Keratinocyte (primary cell): ENCODE measurements around the gene ZBED4. TPM values are rescaled to one million over a fixed set of nuclear protein-coding genes. Genes with fewer than 3 reads are reported as not detected.

ENCODE experiments used
- DNase-seq: peaks from one replicate; pipeline ENCODE4 v3.0.0-alpha.2; 2011; ENCODE audit warnings: low read depth, missing footprints, low spot score
- FAIRE-seq: peaks from 2 replicates; lab custom pipeline; 2011; peaks lifted over from hg19 to GRCh38; lab: Jason Lieb, UNC
- H2AFZ ChIP-seq: 2 replicates; pipeline ENCODE4 v1.6.0; 2012; ENCODE audit warnings: low read length, control low read depth, inconsistent platforms; ENCODE audit not compliant: control insufficient read depth
- H3K27ac ChIP-seq: 2 replicates; pipeline ENCODE4 v1.5.1; 2011; ENCODE audit warnings: low read length; ENCODE audit not compliant: control insufficient read depth, insufficient read depth
- H3K27me3 ChIP-seq: 3 replicates; pipeline ENCODE4 v1.6.0; 2011; ENCODE audit warnings: low read length; ENCODE audit not compliant: control insufficient read depth, insufficient read depth; ENCODE audit errors: extremely low read depth
- H3K36me3 ChIP-seq, 2 experiments: 2 replicates in 1 of 2; 3 replicates in 1 of 2; pipeline ENCODE4 v1.5.1; 2011; ENCODE audit warnings: low read length in 2 of 2, mild to moderate bottlenecking in 1 of 2; ENCODE audit not compliant: control insufficient read depth in 2 of 2, insufficient read depth in 2 of 2; ENCODE audit errors: extremely low read depth in 1 of 2
- H3K4me1 ChIP-seq: 3 replicates; pipeline ENCODE4 v1.5.1; 2011; ENCODE audit warnings: low read length; ENCODE audit not compliant: control insufficient read depth, insufficient read depth; ENCODE audit errors: extremely low read depth
- H3K4me2 ChIP-seq: 3 replicates; pipeline ENCODE4 v1.6.0; 2011; ENCODE audit warnings: low read depth, low read length; ENCODE audit not compliant: control insufficient read depth, insufficient read depth; ENCODE audit errors: extremely low read depth
- H3K4me3 ChIP-seq, 3 experiments: fragments of 200-600 bp in 1 of 3; sonication (generic) in 1 of 3; 2 replicates in 2 of 3; 3 replicates in 1 of 3; pipeline ENCODE4 v1.5.1; 2011 to 2016; ENCODE audit warnings: low read length in 3 of 3, mild to moderate bottlenecking in 3 of 3, control low read depth in 2 of 3, inconsistent platforms in 1 of 3, low read depth in 1 of 3, mixed read lengths in 1 of 3, mixed run types in 1 of 3, moderate library complexity in 1 of 3; ENCODE audit not compliant: control insufficient read depth in 2 of 3, insufficient read depth in 2 of 3; ENCODE audit errors: extremely low read depth in 1 of 3
- H3K79me2 ChIP-seq: 2 replicates; pipeline ENCODE4 v1.6.0; 2012; ENCODE audit warnings: low read length; ENCODE audit not compliant: control insufficient read depth, insufficient read depth
- H3K9ac ChIP-seq: 3 replicates; pipeline ENCODE4 v1.6.0; 2011; ENCODE audit warnings: low read length; ENCODE audit not compliant: control insufficient read depth, insufficient read depth; ENCODE audit errors: extremely low read depth
- H3K9me1 ChIP-seq: 3 replicates; pipeline ENCODE4 v1.6.0; 2011; ENCODE audit warnings: low read length; ENCODE audit not compliant: control insufficient read depth, insufficient read depth; ENCODE audit errors: extremely low read depth
- H3K9me3 ChIP-seq: 2 replicates; pipeline ENCODE4 v1.5.1; 2012; ENCODE audit warnings: low read depth, low read length; ENCODE audit not compliant: control insufficient read depth
- H4K20me1 ChIP-seq: 3 replicates; pipeline ENCODE4 v1.6.0; 2011; ENCODE audit warnings: low read length; ENCODE audit not compliant: control insufficient read depth, insufficient read depth; ENCODE audit errors: extremely low read depth
- CTCF ChIP-seq, 3 experiments: IDR thresholded peaks in 1 of 3; conservative IDR thresholded peaks in 1 of 3; optimal IDR thresholded peaks in 1 of 3; 2 replicates in 2 of 3; 3 replicates in 1 of 3; pipeline versions ENCODE3 to v1.5.1; 2011; ENCODE audit warnings: low read length in 3 of 3, mild to moderate bottlenecking in 3 of 3, moderate library complexity in 2 of 3, control low read depth in 1 of 3, inconsistent platforms in 1 of 3; ENCODE audit not compliant: insufficient read depth in 2 of 3; ENCODE audit errors: extremely low read depth in 1 of 3
- EZH2 ChIP-seq: IDR thresholded peaks from one replicate; pipeline ENCODE4 v1.6.1; 2012; ENCODE audit warnings: inconsistent platforms, mild to moderate bottlenecking, low read length, moderate library complexity
- dilution Hi-C: fragments of 300-500 bp; cut with MboI; formaldehyde crosslinking; loops from one replicate; pipeline ENCODE4 v1.7.0; 2020; ENCODE audit warnings: low sequenced_read_pairs; ENCODE audit not compliant: extremely low pct_ligation_motif_present
- polyA plus RNA-seq, 5 experiments: library from polyadenylated mRNA; depleted of rRNA in 3 of 5; stranded (reverse) in 3 of 5; stranded (forward) in 1 of 5; unstranded in 1 of 5; fragments of >200 nt; gene quantifications; 1 replicate in 1 of 5; 2 replicates in 3 of 5; 3 replicates in 1 of 5; pipeline versions ENCODE4 v1.2.1 to v1.2.3, GENCODE V29; 2011 to 2012; ENCODE audit warnings: missing spikeins in 2 of 5, low read depth in 1 of 5, low replicate concordance in 1 of 5

The ZBED4 gene
- polyA plus RNA-seq, 1 donor (not counting 4 experiments of a cell fraction or from before 2014, with no cell fraction given), result 7.1 TPM

- no peaks in the 10 kb centered on the region for H3K9me1 ChIP-seq
- H3K27me3 ChIP-seq, result no peaks in the 10 kb centered on the region
- dilution Hi-C loops, result no loop called here
- no peak for DNase-seq
- no peak for TF ChIP-seq CTCF (optimal IDR thresholded peaks at IDR 0.05 in 1 of 3, IDR thresholded peaks at IDR 0.05 in 1 of 3, conservative IDR thresholded peaks at IDR 0.05 in 1 of 3; ENCODE audit: extremely low read depth in 1 of 3, insufficient read depth in 2 of 3, low read length in 3 of 3)
- no peak for TF ChIP-seq EZH2
- peaks cover 6% of the 10 kb centered on the region for H4K20me1 ChIP-seq
- no peak overlapping the region for H3K9ac ChIP-seq
- FAIRE-seq, result no peak
- H2AFZ ChIP-seq, result no peak overlapping the region
- H3K27ac ChIP-seq, result no peak overlapping the region
- no peaks in the 10 kb centered on the region for H3K9me3 ChIP-seq
- no peaks in the 10 kb centered on the region for H3K4me1 ChIP-seq
- H3K4me2 ChIP-seq, result no peak overlapping the region
- H3K36me3 ChIP-seq, result peaks cover 9 to 21% of the 10 kb centered on the region in 2 experiments
- H3K4me3 ChIP-seq, result no peak overlapping the region
- H3K79me2 ChIP-seq, result peaks cover 68% of the 10 kb centered on the region
Measured at GRCh38 chr22:49883294-49883640, 29.6 kb downstream of the ZBED4 start.

GRCh38 chr22:49884075-49884474 is 30.4 kb downstream of the ZBED4 start:
- dilution Hi-C loops, result no loop called here
- Histone ChIP-seq H4K20me1 (peaks cover 6% of the 10 kb centered on the region), H3K9me3 (no peaks in the 10 kb centered on the region), H3K27me3 (no peaks in the 10 kb centered on the region), H3K9me1 (no peaks in the 10 kb centered on the region), H3K79me2 (peaks cover 62% of the 10 kb centered on the region), H3K4me2 (no peak overlapping the region), H3K36me3 (peaks cover 15 to 21% of the 10 kb centered on the region in 2 experiments), H3K4me1 (no peaks in the 10 kb centered on the region), H3K9ac (no peak overlapping the region), H2AFZ (no peak overlapping the region), H3K27ac (no peak overlapping the region), H3K4me3 (no peak overlapping the region)
- no peak for TF ChIP-seq CTCF (optimal IDR thresholded peaks at IDR 0.05 in 1 of 3, IDR thresholded peaks at IDR 0.05 in 1 of 3, conservative IDR thresholded peaks at IDR 0.05 in 1 of 3; ENCODE audit: extremely low read depth in 1 of 3, insufficient read depth in 2 of 3, low read length in 3 of 3)
- no peak for TF ChIP-seq EZH2
- FAIRE-seq, result no peak
- no peak for DNase-seq
